Stimulated activated CD8-positive, alpha-beta memory T cell treated with anti-CD3 and anti-CD28 coated beads, Interleukin-15, amount 100 ng/mL, for 4 hours (primary cell): ENCODE data around the gene DIO3.
"Not testable (repeated sequence)": the region's sequence is repeated elsewhere in the genome, so short reads cannot be mapped to it uniquely, and the experiment has no call there.

ENCODE experiments used
- DNase-seq, 2 donors: peaks; one replicate each; pipeline ENCODE4 v3.0.0-alpha.2; 2020; ENCODE audit warnings: low read depth in 2 of 2

DIO3 gene

GRCh38 chr14:101559250-101559623 is 2.1 kb upstream of the DIO3 start:
- DNase-seq = no peak

DNA sequence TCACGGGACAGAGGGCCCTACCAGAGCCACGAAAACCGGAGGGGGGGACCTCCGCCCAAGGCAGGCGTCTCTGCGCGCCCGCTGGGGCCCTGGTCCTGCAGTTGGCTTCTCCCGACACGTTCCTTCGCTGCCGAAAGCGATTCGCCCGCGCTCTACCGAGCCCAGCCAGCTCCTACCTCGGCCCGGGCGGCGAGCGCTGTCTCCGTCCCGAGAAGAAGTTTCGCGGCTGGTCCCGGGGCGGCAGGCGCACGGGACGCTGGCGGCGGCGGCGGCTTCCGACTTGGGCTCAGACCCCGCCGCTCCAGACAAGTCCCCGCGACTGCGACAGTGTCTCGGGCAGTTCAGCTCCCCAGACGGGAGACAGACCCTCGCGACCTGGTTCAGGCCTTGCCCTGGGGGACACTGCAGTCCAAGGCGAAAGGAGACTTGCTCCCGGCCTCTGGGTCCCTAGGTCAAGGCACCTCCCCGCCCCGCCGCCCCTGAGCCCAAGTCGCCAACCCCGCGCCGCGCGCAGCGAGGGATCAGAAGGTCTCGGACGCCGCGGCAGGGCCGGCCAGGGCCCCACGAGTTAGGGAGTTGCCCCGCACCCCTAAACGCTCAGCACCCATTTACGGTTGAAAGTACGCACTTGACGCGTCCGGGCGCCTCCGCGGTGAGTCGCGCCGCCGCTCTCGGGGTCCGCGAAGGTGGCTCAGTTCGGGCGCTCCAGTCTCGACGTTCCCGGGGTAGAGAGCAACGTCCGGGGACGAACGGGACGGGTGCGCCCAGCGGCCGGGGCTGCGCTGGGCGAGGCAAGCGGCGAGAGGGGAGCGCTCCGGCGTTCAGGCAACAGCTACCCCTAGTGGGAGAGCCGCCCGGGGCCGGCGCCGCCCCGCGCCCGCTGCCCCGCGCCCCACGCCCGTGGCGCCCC is 1.4 kb upstream of the DIO3 start:
- no peak for DNase-seq

GRCh38 chr14:101560534-101561113 is 671 bp upstream of the DIO3 start:
- DNase-seq = no peak

DNA sequence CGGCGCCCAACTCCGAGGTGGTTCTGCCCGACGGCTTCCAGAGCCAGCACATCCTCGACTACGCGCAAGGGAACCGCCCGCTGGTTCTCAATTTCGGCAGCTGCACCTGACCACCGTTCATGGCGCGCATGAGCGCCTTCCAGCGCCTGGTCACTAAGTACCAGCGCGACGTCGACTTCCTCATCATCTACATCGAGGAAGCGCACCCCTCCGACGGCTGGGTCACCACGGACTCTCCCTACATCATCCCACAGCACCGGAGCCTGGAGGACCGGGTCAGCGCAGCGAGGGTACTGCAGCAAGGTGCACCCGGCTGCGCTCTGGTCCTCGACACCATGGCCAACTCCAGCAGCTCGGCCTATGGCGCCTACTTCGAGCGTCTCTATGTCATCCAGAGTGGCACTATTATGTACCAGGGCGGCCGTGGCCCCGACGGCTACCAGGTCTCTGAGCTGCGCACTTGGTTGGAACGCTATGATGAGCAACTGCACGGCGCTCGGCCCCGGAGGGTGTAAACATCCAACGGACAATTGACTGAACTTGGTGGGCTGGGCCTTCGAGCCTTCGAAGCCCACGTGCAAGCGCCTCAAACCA is 699 bp downstream of the DIO3 start:
- DNase-seq = no peak

- DNase-seq = no peak
Observed at GRCh38 chr14:101562659-101563351, 1.5 kb downstream of the DIO3 start.

DNA sequence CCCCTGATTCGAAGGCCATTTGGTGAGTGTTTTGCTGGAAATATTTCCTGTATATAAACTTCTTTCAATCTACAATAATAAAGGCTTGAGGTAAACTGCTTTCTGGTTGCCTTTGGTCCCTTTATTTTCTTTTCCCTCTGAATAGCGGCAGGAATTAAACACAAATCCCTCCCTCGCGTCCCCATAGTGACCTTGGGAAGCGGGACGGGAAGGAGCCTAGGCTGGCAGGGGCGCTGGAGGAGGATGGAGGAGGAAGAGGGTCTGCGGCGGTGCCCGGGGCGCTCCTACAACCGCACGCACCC is 2.0 kb downstream of the DIO3 start:
- DNase-seq = no peak

- DNase-seq = no peak
Observed at GRCh38 chr14:101563654-101564443, 2.6 kb downstream of the DIO3 start.

- DNase-seq = no peak
Observed at GRCh38 chr14:101564444-101564776, 3.1 kb downstream of the DIO3 start.

GRCh38 chr14:101564819-101565698 is 3.8 kb downstream of the DIO3 start:
- no peak for DNase-seq

GRCh38 chr14:101567252-101567651 is 6.0 kb downstream of the DIO3 start:
- DNase-seq = no peak

DNA sequence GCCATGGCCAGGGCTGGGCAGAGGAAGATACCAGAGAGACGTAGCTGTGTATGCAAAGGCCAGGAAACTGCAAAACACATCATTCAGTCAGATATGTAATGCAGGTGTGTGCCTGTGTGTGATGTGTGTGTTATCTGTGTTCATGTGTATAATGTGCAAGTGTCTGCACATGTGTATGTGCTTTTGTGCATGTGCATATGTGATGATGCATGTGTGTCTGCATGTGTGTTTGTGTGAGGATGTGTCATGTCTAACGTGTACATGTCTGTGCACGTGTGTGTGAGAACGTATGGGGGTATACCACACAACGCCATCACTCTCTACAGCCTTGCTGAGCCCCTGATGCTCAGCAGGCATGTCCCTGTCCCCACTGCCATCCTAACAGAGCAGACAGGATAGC is 9.7 kb downstream of the DIO3 start:
- DNase-seq = no peak

GRCh38 chr14:101572526-101572925 is 11.2 kb downstream of the DIO3 start:
- not testable (repeated sequence) for DNase-seq

- DNase-seq = no peak
Observed at GRCh38 chr14:101573289-101573688, 12.0 kb downstream of the DIO3 start.

DNA sequence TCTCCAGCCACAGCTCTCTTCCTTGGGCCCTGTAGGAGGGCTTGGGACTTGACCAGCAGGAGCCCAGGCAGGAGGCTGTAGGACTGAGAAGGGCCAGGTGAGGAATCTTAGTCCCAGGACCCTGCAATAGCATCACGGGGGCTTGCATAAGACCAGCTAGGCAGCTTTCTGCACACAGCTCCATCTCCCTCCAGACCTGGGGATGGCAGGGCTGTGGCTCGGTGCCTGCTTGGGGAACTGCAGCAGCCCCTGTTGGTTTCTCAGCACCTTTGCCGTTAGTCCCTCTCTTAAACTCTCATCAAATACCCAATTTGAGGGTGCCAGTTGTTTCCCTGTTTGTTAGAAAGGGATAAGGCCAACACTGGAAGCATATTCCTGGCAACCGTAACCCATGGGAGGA is 14.3 kb downstream of the DIO3 start:
- no peak for DNase-seq

- no peak for DNase-seq
Observed at GRCh38 chr14:101577221-101577909, 16.1 kb downstream of the DIO3 start.

DNA sequence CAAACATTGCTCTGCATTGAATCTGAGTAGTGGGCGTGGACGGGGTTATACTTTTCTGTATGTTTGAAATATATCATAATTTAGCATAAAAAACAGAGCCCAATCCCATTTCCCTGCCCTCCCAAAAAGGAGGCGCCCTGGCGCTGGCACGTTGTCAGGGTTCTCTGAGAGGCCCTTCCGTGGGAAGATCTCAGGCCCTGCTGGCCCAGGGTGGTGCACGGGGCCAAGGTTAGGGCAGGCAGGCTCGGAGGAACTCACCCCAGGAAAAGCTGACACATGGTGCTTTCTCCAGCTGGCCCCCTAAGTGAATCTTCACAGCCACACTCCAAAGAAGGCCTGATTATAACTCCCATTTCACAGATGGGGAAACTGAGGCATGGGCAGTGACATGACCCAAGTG is 17.2 kb downstream of the DIO3 start:
- DNase-seq = no peak

DNA sequence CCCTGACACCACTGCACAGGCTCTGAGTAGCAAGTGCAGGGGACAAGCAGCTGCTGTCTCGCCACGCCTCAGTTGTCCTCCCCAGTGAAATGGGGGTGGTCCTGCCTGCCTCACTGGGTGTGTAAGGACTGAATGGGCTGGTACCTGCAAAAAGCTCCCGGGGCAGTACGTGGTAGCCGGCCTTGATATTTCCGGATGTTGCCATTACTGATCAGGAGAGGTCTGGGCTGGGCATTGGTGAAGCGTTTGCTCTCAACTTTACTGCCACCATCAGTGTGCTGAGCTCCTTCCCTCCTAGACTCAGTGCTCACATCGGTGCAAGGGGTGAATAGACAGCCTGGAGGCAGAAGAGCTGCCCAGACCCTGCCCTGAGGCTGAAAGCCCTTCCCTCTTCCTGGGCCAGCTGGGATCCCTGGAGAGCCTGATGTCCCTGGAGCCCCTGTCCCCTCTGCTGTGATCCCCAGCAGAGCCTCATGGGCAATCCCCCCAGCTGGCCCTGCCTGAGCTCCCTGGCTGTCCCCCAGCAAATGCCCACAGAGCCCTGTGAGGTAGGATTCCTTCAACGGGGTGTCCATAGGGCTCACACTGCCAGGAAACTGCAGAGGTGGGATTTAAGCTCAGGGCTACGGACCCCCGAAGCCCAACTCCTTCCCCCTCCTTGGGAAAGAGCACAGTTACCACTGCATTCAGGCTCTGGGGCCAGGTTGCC is 18.2 kb downstream of the DIO3 start:
- no peak for DNase-seq

GRCh38 chr14:101581806-101582205 is 20.5 kb downstream of the DIO3 start:
- DNase-seq = no peak

DNA sequence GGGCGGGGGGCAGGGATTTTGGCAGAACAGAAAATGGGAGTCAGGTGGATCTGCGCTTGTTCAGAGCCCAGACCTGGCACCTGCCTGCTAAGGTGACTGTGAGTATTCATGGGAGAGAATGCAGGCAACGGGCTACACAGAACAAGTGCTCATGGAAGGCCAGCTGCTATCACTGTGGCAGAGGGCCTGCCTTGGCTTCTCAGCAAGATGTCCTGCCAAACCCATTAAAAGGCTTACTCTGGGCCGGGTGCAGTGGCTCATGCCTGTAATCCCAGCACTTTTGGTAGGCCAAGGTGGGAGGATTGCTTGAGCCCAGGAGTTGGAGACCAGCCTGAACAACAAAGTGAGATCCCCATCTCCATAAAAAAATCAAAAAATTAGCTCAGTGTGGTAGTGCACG is 21.0 kb downstream of the DIO3 start:
- no peak for DNase-seq
